ENCODE results near the gene KCTD12. TPM values are rescaled to one million over a fixed set of nuclear protein-coding genes. Genes with fewer than 3 reads are reported as not detected.

Gene KCTD12
- 14.4 and 31.4 TPM in 2 replicates for total RNA-seq

DNA sequence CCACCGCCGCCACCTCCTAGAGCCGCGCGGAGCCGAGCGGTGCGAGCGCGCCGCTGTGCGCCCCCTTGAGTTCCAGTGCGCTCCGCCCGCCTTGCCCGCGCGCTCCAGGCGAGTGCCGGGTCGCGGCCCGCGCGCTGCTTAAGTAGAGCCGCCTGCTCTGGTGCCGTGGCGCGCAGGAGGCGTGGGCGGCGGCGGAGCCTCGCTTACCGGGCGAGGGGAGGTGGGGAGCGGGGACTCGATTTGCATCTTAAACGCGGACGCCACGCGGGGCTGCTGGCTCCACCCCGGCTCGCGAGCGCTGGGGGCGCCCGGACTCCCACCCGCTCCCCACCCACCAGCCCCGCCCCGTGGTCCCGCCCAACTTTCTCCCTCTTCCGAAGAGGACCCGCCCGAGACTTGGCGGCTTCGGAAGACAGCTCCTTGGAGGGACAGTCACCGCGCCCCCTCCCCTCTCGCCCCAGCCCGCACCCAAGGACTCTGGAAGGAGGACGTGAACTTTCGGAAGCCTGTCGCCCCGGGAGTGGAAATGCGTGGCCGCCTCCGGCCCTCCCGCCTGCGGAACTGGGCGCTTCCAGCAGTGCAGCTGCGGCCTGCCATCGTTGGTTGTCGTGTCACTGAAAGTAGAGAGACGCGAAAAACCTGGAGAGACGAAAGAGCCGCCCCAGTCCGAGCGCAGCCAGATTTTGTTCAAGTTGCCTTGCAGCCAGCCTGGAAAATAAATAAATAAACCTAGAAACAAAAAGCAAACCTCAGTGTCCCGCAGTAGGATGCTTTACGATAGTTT is at the start of gene KCTD12:
KCTD12 (minus strand) TSS at position 114 of the 784 bp plus-strand sequence. CDS start 257 bp downstream, outside the sequence.

Other genes with a start within 250 kb of the KCTD12 start
- not detected in 2 replicates for gene ACOD1, start 62.1 kb upstream of the KCTD12 start, total RNA-seq
- gene CLN5, start 105.7 kb upstream of the KCTD12 start, total RNA-seq: 24.6 and 39.2 TPM in 2 replicates
- 53.2 and 57.8 TPM in 2 replicates for gene FBXL3, start 140.8 kb upstream of the KCTD12 start, total RNA-seq

Measured in nasal cavity respiratory epithelium epithelial cell of viscerocranial mucosa (primary cell).